Cardiac fibroblast (primary cell): ENCODE measurements around the gene SLC27A3.

Experiments used
- DNase-seq, 2 donors: peaks; one replicate each; pipeline versions ENCODE4 v3.0.0 to v3.0.0-alpha.2; 2010; ENCODE audit warnings: low read depth in 2 of 2
- H3K4me3 ChIP-seq, 2 donors: replicated peaks in 1 of 2; 1 replicate in 1 of 2; 2 replicates in 1 of 2; pipeline ENCODE4 v1.5.1; 2011; ENCODE audit warnings: low read depth in 2 of 2, low read length in 2 of 2, mild to moderate bottlenecking in 2 of 2, moderate library complexity in 1 of 2
- TF ChIP-seq, protein P1 (sequence below): IDR thresholded peaks from one replicate; pipeline ENCODE4 v1.5.1; 2011; ENCODE audit warnings: low read depth, mild to moderate bottlenecking, low read length, inconsistent platforms

SLC27A3 gene

DNA sequence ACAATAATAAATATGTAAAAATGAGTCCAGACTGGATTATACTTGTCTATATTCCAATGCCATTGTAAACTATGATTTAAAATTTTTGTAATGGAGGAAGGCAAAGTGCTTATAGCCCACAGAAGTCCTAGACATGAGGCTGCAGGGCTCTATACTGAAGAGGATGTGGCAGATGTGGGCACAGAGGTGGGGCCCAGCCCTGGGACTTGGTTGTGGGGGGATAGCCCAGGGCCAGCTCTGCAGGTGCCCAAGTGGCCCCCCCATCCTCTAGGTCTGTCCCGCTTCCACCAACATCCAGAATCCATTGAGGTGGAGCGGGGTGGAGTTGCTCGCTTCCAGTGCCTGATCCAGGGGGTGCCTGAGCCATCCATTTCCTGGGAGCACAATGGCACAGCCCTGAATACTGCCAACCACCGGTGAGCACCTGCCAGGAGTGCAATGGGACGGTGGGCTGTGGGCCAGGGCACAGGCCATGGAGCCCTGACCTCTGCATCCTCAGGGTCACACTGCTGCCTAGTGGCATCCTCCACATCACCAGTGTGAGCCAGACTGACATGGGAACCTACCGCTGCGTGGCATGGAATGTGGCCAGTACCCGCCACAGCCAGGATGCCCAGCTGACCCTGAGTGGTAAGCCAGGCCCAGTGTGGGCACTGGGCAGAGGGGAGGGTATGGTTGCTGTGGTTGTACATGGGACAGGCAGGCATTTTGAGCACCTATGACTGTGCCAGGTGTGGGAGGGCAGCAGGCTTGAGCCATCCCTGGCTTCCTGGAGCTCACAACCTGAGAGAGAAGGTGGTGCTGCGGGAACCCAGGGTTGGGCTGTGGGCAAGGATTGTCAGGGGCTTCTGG is 21.0 kb downstream of the SLC27A3 start:
- no peak overlapping the region for H3K4me3 ChIP-seq
- no peak for DNase-seq
- TF ChIP-seq, protein P1, sequence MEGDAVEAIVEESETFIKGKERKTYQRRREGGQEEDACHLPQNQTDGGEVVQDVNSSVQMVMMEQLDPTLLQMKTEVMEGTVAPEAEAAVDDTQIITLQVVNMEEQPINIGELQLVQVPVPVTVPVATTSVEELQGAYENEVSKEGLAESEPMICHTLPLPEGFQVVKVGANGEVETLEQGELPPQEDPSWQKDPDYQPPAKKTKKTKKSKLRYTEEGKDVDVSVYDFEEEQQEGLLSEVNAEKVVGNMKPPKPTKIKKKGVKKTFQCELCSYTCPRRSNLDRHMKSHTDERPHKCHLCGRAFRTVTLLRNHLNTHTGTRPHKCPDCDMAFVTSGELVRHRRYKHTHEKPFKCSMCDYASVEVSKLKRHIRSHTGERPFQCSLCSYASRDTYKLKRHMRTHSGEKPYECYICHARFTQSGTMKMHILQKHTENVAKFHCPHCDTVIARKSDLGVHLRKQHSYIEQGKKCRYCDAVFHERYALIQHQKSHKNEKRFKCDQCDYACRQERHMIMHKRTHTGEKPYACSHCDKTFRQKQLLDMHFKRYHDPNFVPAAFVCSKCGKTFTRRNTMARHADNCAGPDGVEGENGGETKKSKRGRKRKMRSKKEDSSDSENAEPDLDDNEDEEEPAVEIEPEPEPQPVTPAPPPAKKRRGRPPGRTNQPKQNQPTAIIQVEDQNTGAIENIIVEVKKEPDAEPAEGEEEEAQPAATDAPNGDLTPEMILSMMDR, result no peak

DNA sequence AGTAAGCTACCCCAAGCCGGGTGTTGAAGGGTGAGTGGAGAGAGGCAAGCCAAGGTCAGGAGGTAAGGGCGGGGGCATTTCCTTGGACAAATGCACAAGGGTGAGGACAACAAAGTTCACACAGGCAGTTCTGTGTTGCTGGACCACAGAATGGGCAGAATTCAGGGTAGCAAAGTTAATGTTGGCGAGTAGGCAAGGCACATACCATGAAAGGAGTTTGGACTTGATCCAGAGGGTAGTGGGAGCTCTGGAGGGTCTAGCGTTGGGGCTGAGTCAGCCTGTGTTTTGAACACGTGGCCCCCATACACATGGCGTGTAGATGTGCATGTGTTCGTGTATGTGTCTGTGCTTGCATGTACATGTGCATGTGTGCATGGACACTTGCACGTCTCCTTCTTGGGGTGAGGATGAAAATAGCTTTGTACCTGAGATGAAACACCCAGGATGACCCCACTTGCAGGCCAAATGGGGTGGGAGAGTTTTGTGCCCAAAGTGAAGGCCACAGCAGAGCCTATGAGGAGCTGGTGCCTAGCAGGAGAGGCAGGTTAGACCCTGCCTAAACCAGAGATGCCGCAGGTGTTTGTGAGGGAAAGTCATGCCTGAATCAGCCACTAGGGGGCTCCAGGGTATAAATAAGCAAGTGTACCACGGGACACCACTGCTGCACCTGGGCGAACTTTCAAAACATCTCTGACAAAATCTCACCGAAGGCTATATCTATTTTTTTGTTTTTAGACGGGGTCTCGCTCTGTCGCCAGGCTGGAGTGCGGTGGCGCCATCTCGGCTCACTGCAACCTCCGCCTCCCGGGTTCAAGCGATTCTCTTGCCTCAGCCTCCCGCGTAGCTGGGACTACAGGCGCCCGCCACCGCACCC is 21.8 kb downstream of the SLC27A3 start:
- TF ChIP-seq, protein P1, result peak; percentile 91
- peak; percentile 74 to 80 for DNase-seq
- H3K4me3 ChIP-seq, result no peak overlapping the region

DNA sequence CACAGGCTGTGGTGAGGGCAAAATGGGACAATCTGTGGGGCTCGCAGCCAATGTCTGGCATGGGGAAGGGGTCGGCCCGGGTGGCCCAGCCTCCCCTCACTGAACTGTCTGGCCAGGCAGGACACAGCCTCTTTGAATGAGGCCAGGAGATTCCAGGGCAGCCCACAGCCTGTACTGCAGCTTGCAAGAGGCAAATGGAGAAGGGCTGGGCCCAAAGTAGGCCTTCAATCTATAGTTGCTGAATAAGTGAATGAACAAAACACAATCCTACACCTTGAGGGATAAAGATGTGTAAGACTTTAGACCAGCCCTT is 23.2 kb downstream of the SLC27A3 start:
- H3K4me3 ChIP-seq, result no peak overlapping the region
- TF ChIP-seq, protein P1, result no peak
- no peak for DNase-seq

DNA sequence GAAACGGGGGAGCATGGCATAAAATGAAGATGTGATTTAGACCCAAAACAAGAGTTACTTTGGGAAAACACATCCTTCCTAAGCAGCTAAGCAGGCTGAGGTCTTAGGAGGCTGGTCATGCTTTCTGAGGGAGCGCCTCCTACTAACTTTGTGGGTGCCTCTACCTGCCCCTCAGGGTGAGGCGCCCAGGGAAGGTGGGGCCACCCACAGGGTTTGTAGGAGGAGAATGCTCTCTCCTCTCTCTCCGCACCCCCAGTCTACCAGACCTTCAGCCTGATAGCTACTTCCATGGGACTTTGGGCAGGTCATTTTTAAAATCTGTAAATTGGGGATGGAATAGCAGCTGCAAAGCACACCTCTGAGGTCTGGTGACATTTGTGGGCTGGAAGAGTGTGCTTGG is 23.8 kb downstream of the SLC27A3 start:
- TF ChIP-seq, protein P1, result no peak
- DNase-seq, result no peak
- H3K4me3 ChIP-seq, result no peak overlapping the region

DNA sequence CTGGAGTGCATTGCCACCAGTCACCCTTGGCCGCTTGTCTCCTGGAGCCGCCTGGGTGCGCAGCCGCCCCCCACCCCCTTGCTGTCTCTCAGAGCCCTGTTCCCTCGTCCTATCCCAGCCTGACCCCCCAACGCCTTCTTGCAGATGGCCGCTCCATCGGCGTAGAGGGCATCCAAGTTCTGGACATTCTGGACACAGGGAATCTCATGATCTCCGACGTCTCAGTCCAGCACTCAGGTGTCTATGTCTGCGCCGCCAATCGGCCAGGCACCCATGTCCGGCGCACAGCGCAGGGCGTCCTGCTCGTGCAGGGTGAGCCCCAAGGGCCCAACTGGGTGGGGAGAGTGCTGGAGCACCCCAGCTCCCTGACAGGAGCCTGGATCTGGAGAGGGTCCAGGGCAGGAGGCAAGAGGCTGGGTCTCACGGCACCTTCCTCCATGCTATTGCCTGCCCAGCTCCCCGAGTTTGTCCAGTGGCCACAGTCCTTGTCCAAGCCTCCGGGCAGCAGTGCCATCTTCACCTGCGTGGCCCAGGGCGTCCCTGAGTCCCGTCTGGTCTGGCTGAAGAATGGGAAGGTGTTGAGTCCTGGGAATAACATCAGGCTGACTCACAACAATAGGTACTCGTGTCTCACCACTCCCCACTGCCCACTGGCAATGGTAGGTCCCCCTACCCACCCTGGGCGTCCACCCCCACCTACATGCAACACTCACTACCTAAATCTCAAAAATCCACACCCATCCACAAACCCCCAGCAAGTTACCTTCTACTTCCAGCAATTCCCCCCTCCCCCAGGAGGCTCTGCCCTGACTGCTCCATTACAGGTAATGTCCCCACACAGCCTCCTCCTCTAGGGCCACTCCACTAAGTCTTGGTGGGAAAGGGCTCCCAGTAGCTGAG is 24.6 kb downstream of the SLC27A3 start:
- H3K4me3 ChIP-seq, result no peak overlapping the region
- TF ChIP-seq, protein P1, result no peak
- DNase-seq, result no peak

DNA sequence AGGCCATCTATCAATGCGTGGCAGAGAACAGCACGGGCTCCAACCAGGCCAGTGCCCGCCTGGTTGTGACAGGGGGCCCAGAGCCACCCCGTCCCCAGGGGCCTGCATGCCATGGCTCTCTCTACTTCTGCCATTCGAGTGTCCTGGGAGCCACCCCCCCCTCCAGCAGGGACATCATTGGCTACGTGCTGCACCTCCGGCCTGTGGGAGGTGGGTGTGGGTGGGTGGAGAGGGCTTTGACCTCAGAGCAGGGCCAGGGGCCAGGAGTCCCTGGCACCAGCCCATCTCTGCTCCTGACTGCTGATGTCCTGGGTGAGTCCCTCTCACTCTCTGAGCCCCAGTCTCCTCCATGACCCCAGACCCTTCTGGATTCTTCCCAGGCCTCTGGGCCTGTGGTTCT is 25.3 kb downstream of the SLC27A3 start:
- no peak for DNase-seq
- TF ChIP-seq, protein P1, result no peak

More for the DNA sequence above, 25.3 kb downstream of the SLC27A3 start:
- no peak overlapping the region for H3K4me3 ChIP-seq
